IMR-90 (cell line): ENCODE measurements around the gene SLBP. TPM values are rescaled to one million over a fixed set of nuclear protein-coding genes. Genes with fewer than 3 reads are reported as not detected.

ENCODE experiments used
- ATAC-seq: fragments of 200-7000 bp; cut with Tn5 transposase; 2 replicates; pipeline ENCODE4 v1.9.1; 2020; ENCODE audit warnings: low read depth, mild to moderate bottlenecking, moderate library complexity
- BruUV-seq: library from RNA; stranded (reverse); fragments of 400-500 nt; replicated peaks from 2 replicates; lab custom pipeline; 2021; lab: Mats Ljungman, UMichigan
- CTCF ChIA-PET: fragments of 300-600 bp; formaldehyde crosslinking; extraction: SDS; loops from one replicate; lab custom pipeline; 2021; ENCODE audit warnings: antibody characterized with exemption; lab: Yijun Ruan, JAX
- POLR2A ChIA-PET: fragments of 300-600 bp; sonication (Branson Sonifier 250); formaldehyde crosslinking; loops from one replicate; lab custom pipeline; 2022; ENCODE audit warnings: antibody characterized with exemption; ENCODE audit not compliant: unreplicated experiment; lab: Charles Lee
- DNase-seq: peaks from one replicate; pipeline ENCODE4 v3.0.0; 2013
- H2AFZ ChIP-seq: replicated peaks from 2 replicates; pipeline ENCODE3; 2013; ENCODE audit warnings: low read length, mild to moderate bottlenecking; ENCODE audit not compliant: poor library complexity
- H2AK5ac ChIP-seq: 2 replicates; pipeline ENCODE4 v1.6.1; 2013; ENCODE audit warnings: low read depth, low read length, inconsistent platforms
- H2AK9ac ChIP-seq: replicated peaks from 2 replicates; pipeline ENCODE3; 2013; ENCODE audit warnings: mild to moderate bottlenecking, low read depth, low read length, moderate library complexity; ENCODE audit not compliant: poor library complexity
- H2BK120ac ChIP-seq: 2 replicates; pipeline ENCODE4 v1.6.1; 2013; ENCODE audit warnings: low read depth, low read length, inconsistent platforms
- H2BK15ac ChIP-seq: 3 replicates; pipeline ENCODE4 v1.6.1; 2013; ENCODE audit warnings: low read depth, low read length, inconsistent platforms
- H2BK20ac ChIP-seq: 2 replicates; pipeline ENCODE4 v1.6.1; 2013; ENCODE audit warnings: low read depth, mild to moderate bottlenecking, inconsistent platforms, low read length, moderate library complexity
- H2BK5ac ChIP-seq: 2 replicates; pipeline ENCODE4 v1.6.1; 2013; ENCODE audit warnings: mild to moderate bottlenecking, low read depth, low read length, inconsistent platforms; ENCODE audit not compliant: poor library complexity, severe bottlenecking
- H3K14ac ChIP-seq: replicated peaks from 2 replicates; pipeline ENCODE4 v1.6.1; 2013; ENCODE audit warnings: low read depth, low read length, inconsistent platforms
- H3K18ac ChIP-seq: 2 replicates; pipeline ENCODE4 v1.6.1; 2013; ENCODE audit warnings: low read depth, low read length, control low read depth
- H3K23ac ChIP-seq: 2 replicates; pipeline ENCODE4 v1.6.1; 2013; ENCODE audit warnings: low read depth, low read length, inconsistent platforms
- H3K27ac ChIP-seq: 2 replicates; pipeline ENCODE4 v1.5.1; 2013; ENCODE audit warnings: mild to moderate bottlenecking, control low read depth, low read length; ENCODE audit not compliant: insufficient read depth
- H3K27me3 ChIP-seq: 2 replicates; pipeline ENCODE4 v1.6.1; 2013; ENCODE audit warnings: low read length; ENCODE audit not compliant: control insufficient read depth, insufficient read depth
- H3K36me3 ChIP-seq: 2 replicates; pipeline ENCODE4 v1.6.1; 2013; ENCODE audit warnings: low read length, mixed read lengths; ENCODE audit not compliant: control insufficient read depth, insufficient read depth
- H3K4ac ChIP-seq: 2 replicates; pipeline ENCODE4 v1.6.1; 2013; ENCODE audit warnings: low read depth, low read length, inconsistent platforms
- H3K4me1 ChIP-seq: 2 replicates; pipeline ENCODE4 v1.6.1; 2013; ENCODE audit warnings: low read length, mixed read lengths; ENCODE audit not compliant: control insufficient read depth, insufficient read depth
- H3K4me2 ChIP-seq: 2 replicates; pipeline ENCODE4 v1.6.1; 2013; ENCODE audit warnings: low read depth, mild to moderate bottlenecking, control low read depth, low read length, moderate library complexity
- H3K4me3 ChIP-seq: 2 replicates; pipeline ENCODE4 v1.5.1; 2013; ENCODE audit warnings: low read depth, mild to moderate bottlenecking, control low read depth, low read length, moderate library complexity; ENCODE audit not compliant: insufficient read depth
- H3K56ac ChIP-seq: 2 replicates; pipeline ENCODE4 v1.6.1; 2013; ENCODE audit warnings: low read length, inconsistent platforms; ENCODE audit not compliant: insufficient read depth; ENCODE audit errors: extremely low read depth
- H3K79me1 ChIP-seq, 2 experiments: 2 replicates each; pipeline ENCODE4 v1.6.1; 2013; ENCODE audit warnings: low read length in 2 of 2, inconsistent platforms in 1 of 2, low read depth in 1 of 2
- H3K9ac ChIP-seq: 2 replicates; pipeline ENCODE4 v1.6.1; 2013; ENCODE audit warnings: low read depth, low read length, control low read depth
- H3K9me1 ChIP-seq: 2 replicates; pipeline ENCODE4 v1.6.1; 2013; ENCODE audit warnings: low read length, inconsistent platforms; ENCODE audit not compliant: insufficient read depth
- H3K9me3 ChIP-seq: 2 replicates; pipeline ENCODE4 v1.6.1; 2013; ENCODE audit warnings: low read length; ENCODE audit not compliant: control insufficient read depth, insufficient read depth
- H4K20me1 ChIP-seq: 2 replicates; pipeline ENCODE4 v1.6.1; 2013; ENCODE audit warnings: low read length, inconsistent platforms; ENCODE audit not compliant: insufficient read depth
- H4K5ac ChIP-seq: 2 replicates; pipeline ENCODE4 v1.6.1; 2013; ENCODE audit warnings: mild to moderate bottlenecking, low read depth, low read length, control low read depth
- H4K8ac ChIP-seq, 2 experiments: 2 replicates each; pipeline ENCODE4 v1.6.1; 2013; ENCODE audit warnings: low read depth in 2 of 2, low read length in 2 of 2, control low read depth in 1 of 2, inconsistent platforms in 1 of 2
- H4K91ac ChIP-seq: 2 replicates; pipeline ENCODE4 v1.6.1; 2013; ENCODE audit warnings: low read depth, low read length, inconsistent platforms; ENCODE audit not compliant: insufficient read depth
- BHLHE40 ChIP-seq: fragments of 150-350 bp; IDR thresholded peaks from 2 replicates; pipeline ENCODE4 v1.6.1; 2016; ENCODE audit warnings: mild to moderate bottlenecking, low read depth, low read length
- CEBPB ChIP-seq: IDR thresholded peaks from 2 replicates; pipeline ENCODE4 v1.6.1; 2012; ENCODE audit warnings: low read depth, low read length, improper control_type of control experiment
- CHD1 ChIP-seq: IDR thresholded peaks from 2 replicates; pipeline ENCODE4 v1.6.1; 2012; ENCODE audit warnings: low read depth, low read length, improper control_type of control experiment
- CTCF ChIP-seq: conservative IDR thresholded peaks from 2 replicates; pipeline ENCODE4 v1.5.1; 2012; ENCODE audit warnings: mild to moderate bottlenecking, low read depth, low read length, improper control_type of control experiment
- ELK1 ChIP-seq: fragments of 150-350 bp; IDR thresholded peaks from 2 replicates; pipeline ENCODE4 v1.6.1; 2016; ENCODE audit warnings: low read depth, mild to moderate bottlenecking, low read length, moderate library complexity, borderline replicate concordance
- FOS ChIP-seq: fragments of 150-350 bp; IDR thresholded peaks from 2 replicates; pipeline ENCODE4 v1.6.1; 2016; ENCODE audit warnings: low read depth, low read length
- MAFK ChIP-seq: IDR thresholded peaks from 2 replicates; pipeline ENCODE4 v1.6.1; 2012; ENCODE audit warnings: low read depth, low read length, improper control_type of control experiment
- MAZ ChIP-seq: IDR thresholded peaks from 2 replicates; pipeline ENCODE4 v1.6.1; 2012; ENCODE audit warnings: low read depth, mild to moderate bottlenecking, low read length, improper control_type of control experiment, moderate library complexity, borderline replicate concordance
- MXI1 ChIP-seq: IDR thresholded peaks from 2 replicates; pipeline ENCODE4 v1.6.1; 2012; ENCODE audit warnings: low read depth, mild to moderate bottlenecking, low read length, moderate library complexity, borderline replicate concordance
- NFE2L2 ChIP-seq: fragments of 150-350 bp; IDR thresholded peaks from 2 replicates; pipeline ENCODE4 v1.6.1; 2016; ENCODE audit warnings: low read depth, mild to moderate bottlenecking, low read length
- POLR2A ChIP-seq: IDR thresholded peaks from 2 replicates; pipeline ENCODE4 v1.6.1; 2012; ENCODE audit warnings: mild to moderate bottlenecking, low read depth, low read length
- RAD21 ChIP-seq: IDR thresholded peaks from 2 replicates; pipeline ENCODE4 v1.6.1; 2012; ENCODE audit warnings: low read length, improper control_type of control experiment
- RCOR1 ChIP-seq: IDR thresholded peaks from 2 replicates; pipeline ENCODE4 v1.6.1; 2012; ENCODE audit warnings: mild to moderate bottlenecking, low read length, improper control_type of control experiment; ENCODE audit not compliant: insufficient replicate concordance
- RFX5 ChIP-seq: IDR thresholded peaks from 2 replicates; pipeline ENCODE4 v1.8.0; 2012; ENCODE audit warnings: low read depth, mild to moderate bottlenecking, low read length, moderate library complexity
- SMC3 ChIP-seq: fragments of 150-350 bp; IDR thresholded peaks from 2 replicates; pipeline ENCODE4 v1.6.1; 2016; ENCODE audit warnings: low read depth, mild to moderate bottlenecking, antibody characterized with exemption, low read length, moderate library complexity
- USF2 ChIP-seq: fragments of 150-350 bp; IDR thresholded peaks from 2 replicates; pipeline ENCODE4 v1.6.1; 2017; ENCODE audit warnings: mild to moderate bottlenecking, antibody characterized with exemption, low read length, low read depth
- WGBS, 2 experiments: methylation state at CpG; one replicate each; pipeline versions ENCODE4 v1.1.5 to v1.1.7; 2013; ENCODE audit warnings: missing lambda C conversion rate in 2 of 2; ENCODE audit not compliant: insufficient read length in 1 of 2; ENCODE audit errors: extremely low coverage in 2 of 2; 5-methylcytosine and 5-hydroxymethylcytosine counted together
- dilution Hi-C: fragments of 300-500 bp; cut with HindIII; formaldehyde crosslinking; loops from one replicate; pipeline ENCODE4 v1.14.3; 2018; ENCODE audit warnings: low sequenced_read_pairs; ENCODE audit not compliant: unreplicated experiment
- in situ Hi-C: fragments of 300-500 bp; cut with MboI; formaldehyde crosslinking; loops from 3 replicates; pipeline ENCODE4 v1.14.3; 2019; ENCODE audit warnings: low sequenced_read_pairs, inconsistent platforms, mixed read lengths
- intact Hi-C: fragments of 100-400 bp; cut with micrococcal nuclease; formaldehyde crosslinking; loops from 2 replicates; pipeline ENCODE4 v1.10.0; 2022
- polyA plus RNA-seq, 3 experiments: library from polyadenylated mRNA; depleted of rRNA; stranded (reverse); fragments of >200 nt; gene quantifications; 2 replicates each; pipeline ENCODE4 v1.2.3, GENCODE V29; 2012; ENCODE audit warnings: low replicate concordance in 1 of 3
- total RNA-seq: library from RNA; depleted of rRNA; stranded (reverse); fragments of >200 nt; gene quantifications from 2 replicates; pipeline ENCODE4 v1.2.3, GENCODE V29; 2012

The SLBP gene
- total and polyA plus RNA-seq, 2 of the 4 experiments (the other 2 are of a cell fraction) = 64.9 to 66.1 TPM

DNA sequence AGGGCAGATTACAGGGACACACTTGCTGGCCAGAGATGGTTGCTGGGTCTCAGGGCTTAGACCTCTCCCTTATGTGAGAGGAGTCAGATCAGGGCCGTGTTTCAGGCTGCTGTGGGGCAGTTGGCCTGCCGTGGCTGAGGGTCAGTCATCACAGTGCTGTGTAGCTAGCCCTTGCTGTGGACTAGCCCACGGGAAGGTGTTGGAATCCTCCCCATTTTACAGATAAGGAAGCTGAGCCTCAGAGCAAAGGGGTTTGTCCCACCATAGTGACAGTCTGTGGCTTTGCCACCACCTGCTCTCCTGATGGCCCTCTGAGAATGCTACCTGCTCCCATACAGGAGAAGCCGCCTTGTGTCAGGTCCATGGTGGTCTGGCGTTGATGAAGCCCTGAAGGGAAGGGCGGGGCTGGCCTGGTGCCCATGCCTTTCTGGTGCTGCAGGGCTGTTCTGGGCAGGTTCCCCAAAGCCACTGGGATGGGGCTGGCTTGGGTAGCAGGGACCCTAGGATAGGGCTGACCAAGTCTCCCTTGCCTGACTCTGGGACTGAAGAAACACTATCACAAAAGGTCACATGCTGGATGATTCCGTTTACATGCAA lies 25.6 kb downstream of the SLBP start:
- no peak overlapping the region; the same call in 1 of the 2 replicates for H2AK5ac ChIP-seq
- no peak overlapping the region for H3K4me2 ChIP-seq
- H3K36me3 ChIP-seq = peaks cover 9% of the 10 kb centered on the region
- no peak overlapping the region for H3K4me3 ChIP-seq
- no peak overlapping the region for H3K9ac ChIP-seq
- H3K27me3 ChIP-seq = no peaks in the 10 kb centered on the region
- H3K9me1 ChIP-seq = peaks cover 4% of the 10 kb centered on the region; the same call in 1 of the 2 replicates
- ATAC-seq = no peak
- no peak overlapping the region for H3K18ac ChIP-seq
- H4K5ac ChIP-seq = no peak overlapping the region
- DNase-seq = no peak
- no peak for TF ChIP-seq SMC3
- TF ChIP-seq RFX5 = no peak
- TF ChIP-seq USF2 = no peak
- TF ChIP-seq NFE2L2 = no peak
- no peak for TF ChIP-seq CTCF
- TF ChIP-seq FOS = no peak
- TF ChIP-seq RAD21 = no peak
- no peak for TF ChIP-seq BHLHE40
- no peak for TF ChIP-seq POLR2A
- no peak for TF ChIP-seq MAZ
- no peak for TF ChIP-seq MXI1
- no peak for TF ChIP-seq RCOR1
- TF ChIP-seq CEBPB = no peak
- TF ChIP-seq MAFK = no peak
- TF ChIP-seq ELK1 = no peak
- TF ChIP-seq CHD1 = no peak
- no peak overlapping the region for H4K8ac ChIP-seq
- intact Hi-C loops (no loop called here), dilution Hi-C loops (no loop called here), in situ Hi-C loops (no loop called here)
- H4K91ac ChIP-seq = no peak overlapping the region
- no peaks in the 10 kb centered on the region for H3K9me3 ChIP-seq
- no peak overlapping the region for H2BK120ac ChIP-seq
- no peak overlapping the region for H2AFZ ChIP-seq
- no peak overlapping the region for H2BK15ac ChIP-seq
- CTCF ChIA-PET = no interaction called here
- H3K14ac ChIP-seq = no peak overlapping the region
- H3K56ac ChIP-seq = no peak overlapping the region
- no peak overlapping the region for H3K23ac ChIP-seq
- H3K79me1 ChIP-seq = peaks cover 0 to 15% of the 10 kb centered on the region in 2 experiments; a peak in 3 of 4 replicates
- no peak overlapping the region for H3K4ac ChIP-seq
- peaks cover 10% of the 10 kb centered on the region for H4K20me1 ChIP-seq
- WGBS, 2 experiments = 86% methylated on average over 2 of the region's 7 CpGs; no CpG with 5 or more reads in 1 of the 2 experiments
- no peak overlapping the region for H3K27ac ChIP-seq
- H2BK20ac ChIP-seq = no peak overlapping the region
- peaks cover 6% of the 10 kb centered on the region; the same call in 1 of the 2 replicates for H3K4me1 ChIP-seq
- peak overlapping the region; percentile 79 for H2AK9ac ChIP-seq
- H2BK5ac ChIP-seq = no peak overlapping the region
- BruUV-seq = no TSS peak
- POLR2A ChIA-PET = no interaction called here
